Spleen (tissue), 11 donors: ENCODE measurements around the gene ZNF132. TPM values are rescaled to one million over a fixed set of nuclear protein-coding genes. Genes with fewer than 3 reads are reported as not detected.
A peak's percentile ranks its signal among the peaks of the same experiment; 100 is the strongest.
"Not testable (repeated sequence)": the region's sequence is repeated elsewhere in the genome, so short reads cannot be mapped to it uniquely, and the experiment has no call there.

ENCODE experiments used
- DNase-seq: peaks from one replicate; pipeline ENCODE4 v3.0.0-alpha.2; 2020
- H3K27ac ChIP-seq, 8 donors: fragments of 200-600 bp; sonication (generic) in 7 of 8; 1 replicate in 4 of 8; 2 replicates in 4 of 8; pipeline versions ENCODE4 v1.5.0 to v1.8.0; 2016 to 2021; ENCODE audit warnings: inconsistent platforms in 4 of 8, mild to moderate bottlenecking in 4 of 8, moderate library complexity in 1 of 8
- H3K27me3 ChIP-seq, 7 donors: fragments of 200-600 bp; sonication (generic) in 6 of 7; replicated peaks in 1 of 7; 1 replicate in 4 of 7; 2 replicates in 3 of 7; pipeline versions ENCODE4 v1.5.0 to v1.8.0; 2016 to 2021; ENCODE audit warnings: inconsistent platforms in 3 of 7, mild to moderate bottlenecking in 1 of 7
- H3K36me3 ChIP-seq, 6 donors: fragments of 200-600 bp; sonication (generic) in 5 of 6; 1 replicate in 4 of 6; 2 replicates in 2 of 6; pipeline versions ENCODE4 v1.5.0 to v1.8.0; 2016 to 2021; ENCODE audit warnings: inconsistent platforms in 2 of 6
- H3K4me1 ChIP-seq, 6 donors: fragments of 200-600 bp; sonication (generic) in 5 of 6; 1 replicate in 3 of 6; 2 replicates in 3 of 6; pipeline versions ENCODE4 v1.5.0 to v1.8.0; 2016 to 2021; ENCODE audit warnings: inconsistent platforms in 3 of 6
- H3K4me3 ChIP-seq, 8 donors: fragments of 200-600 bp; sonication (generic) in 7 of 8; 1 replicate in 4 of 8; 2 replicates in 4 of 8; pipeline versions ENCODE4 v1.5.0 to v1.8.0; 2016 to 2021; ENCODE audit warnings: inconsistent platforms in 4 of 8, mild to moderate bottlenecking in 4 of 8, moderate library complexity in 2 of 8
- H3K9me3 ChIP-seq, 8 donors: fragments of 200-600 bp; sonication (generic) in 7 of 8; 1 replicate in 4 of 8; 2 replicates in 4 of 8; pipeline versions ENCODE4 v1.5.0 to v1.8.0; 2016 to 2021; ENCODE audit warnings: inconsistent platforms in 4 of 8
- CTCF ChIP-seq, 11 experiments: fragments of 200-600 bp in 7 of 11; fragments of 450-650 bp in 4 of 11; sonication (generic) in 4 of 11; IDR thresholded peaks in 8 of 11; conservative IDR thresholded peaks in 3 of 11; 1 replicate in 7 of 11; 2 replicates in 4 of 11; pipeline versions ENCODE4 v1.4.0 to v1.8.0; 2016 to 2021; ENCODE audit warnings: antibody characterized with exemption in 11 of 11, inconsistent platforms in 4 of 11, mild to moderate bottlenecking in 1 of 11
- POLR2A ChIP-seq, 3 donors: fragments of 450-650 bp; IDR thresholded peaks; one replicate each; pipeline ENCODE4 v1.5.1; 2017; ENCODE audit warnings: antibody characterized with exemption in 3 of 3, mild to moderate bottlenecking in 1 of 3
- POLR2AphosphoS5 ChIP-seq, 3 donors: sonication (generic); formaldehyde crosslinking; IDR thresholded peaks; one replicate each; pipeline ENCODE4 v1.5.1; 2017; ENCODE audit warnings: antibody characterized with exemption in 3 of 3
- WGBS, 5 donors: extraction: QIAGEN DNeasy Blood & Tissue Kit in 3 of 5; methylation state at CpG; one replicate each; pipeline versions ENCODE4 v1.1.5 to v1.1.7; 2013 to 2018; 5-methylcytosine and 5-hydroxymethylcytosine counted together
- intact Hi-C: fragments of 100-400 bp; cut with DNase I; formaldehyde crosslinking; loops from one replicate; pipeline ENCODE4 v1.15.0; 2023; ENCODE audit warnings: low total_unique reads
- polyA plus RNA-seq, 3 donors: library from polyadenylated mRNA; stranded (reverse); fragments of 200-250 nt; gene quantifications; one replicate each; pipeline ENCODE4 v1.2.1, GENCODE V29; 2013
- total RNA-seq, 7 donors: library from RNA; depleted of rRNA in 3 of 7; stranded (reverse); fragments of >200 nt in 3 of 7; fragmentation: NEBNext Ultra II Directional in 4 of 7; extraction: Animal tissue kit (Norgen Biotek cat#: 25700) in 4 of 7; gene quantifications; one replicate each; pipeline versions ENCODE4 v1.1.0 to v1.2.1, GENCODE V29; 2016 to 2021
- donor health status: healthy with polysubstance abuse.
- donor health status: DM: no; HTN: no; CAD: no; lungs with moderate emphysema.
- donor health status: DM: no; HTN: no; CAD: no.
- donor health status: Bipolar disorder and iron deficiency.
- donor health status: healthy.
- donor health status: DM: no; HTN: no; CAD: no.
- donor health status: DM: yes; HTN: yes; CAD: no.

Gene ZNF132
- total and polyA plus RNA-seq, 10 donors: 0.96 to 10.9 (median 5.4) TPM

GRCh38 chr19:58406818-58407657, 32.9 kb downstream of the ZNF132 start:
- intact Hi-C loops: no loop called here

GRCh38 chr19:58403920-58404478, 36.0 kb downstream of the ZNF132 start:
- 53 to 80% (median 77%) methylated on average over 5 of the region's 5 CpGs for WGBS, 5 donors
- intact Hi-C loops: not testable (repeated sequence)

More at GRCh38 chr19:58406818-58407657, 32.9 kb downstream of the ZNF132 start:
- H3K27ac ChIP-seq: peak overlapping the region in 5 of 8 donors; percentile 88 to 94 (median 91)
- H3K9me3 ChIP-seq: no peaks in the 10 kb centered on the region
- peak overlapping the region in 5 of 8 donors; percentile 94 to 100 (median 97) for H3K4me3 ChIP-seq
- TF ChIP-seq POLR2AphosphoS5 (IDR thresholded peaks at IDR 0.05): no peak
- TF ChIP-seq CTCF (IDR thresholded peaks at IDR 0.05 in 8 of 11, conservative IDR thresholded peaks at IDR 0.05 in 3 of 11): no peak
- TF ChIP-seq POLR2A (IDR thresholded peaks at IDR 0.05): no peak
- H3K4me1 ChIP-seq: peaks cover 10 to 36% (median 30%) of the 10 kb centered on the region in 6 donors
- no peaks in the 10 kb centered on the region for H3K27me3 ChIP-seq
- 61 to 83% (median 68%) methylated on average over 9 to 10 of the region's 10 CpGs for WGBS, 5 donors
- no peak for DNase-seq
- H3K36me3 ChIP-seq: no peaks in the 10 kb centered on the region

GRCh38 chr19:58401840-58402421, 38.0 kb downstream of the ZNF132 start:
- peak overlapping the region in 6 of 8 donors; percentile 51 to 83 (median 81) for H3K27ac ChIP-seq
- no peaks in the 10 kb centered on the region for H3K36me3 ChIP-seq
- peak; percentile 76 for DNase-seq
- peaks cover 0 to 21% (median 8%) of the 10 kb centered on the region in 7 donors for H3K27me3 ChIP-seq
- H3K4me1 ChIP-seq: peaks cover 7 to 30% (median 20%) of the 10 kb centered on the region in 6 donors
- 27 to 39% (median 35%) methylated on average over 19 to 23 of the region's 23 CpGs for WGBS, 5 donors
- H3K4me3 ChIP-seq: peak overlapping the region; percentile 42 to 77 (median 58)
- intact Hi-C loops: no loop called here
- TF ChIP-seq POLR2A (IDR thresholded peaks at IDR 0.05) (no peak), CTCF (IDR thresholded peaks at IDR 0.05 in 8 of 11, conservative IDR thresholded peaks at IDR 0.05 in 3 of 11) (no peak), POLR2AphosphoS5 (IDR thresholded peaks at IDR 0.05) (no peak)
- H3K9me3 ChIP-seq: no peaks in the 10 kb centered on the region

More at GRCh38 chr19:58403920-58404478, 36.0 kb downstream of the ZNF132 start:
- not testable (repeated sequence) for H3K4me3 ChIP-seq, H3K36me3 ChIP-seq, H3K9me3 ChIP-seq, DNase-seq, H3K27ac ChIP-seq, H3K27me3 ChIP-seq
- H3K4me1 ChIP-seq: peaks cover 10 to 42% (median 34%) of the 10 kb centered on the region in 6 donors

- peaks cover 0 to 29% (median 15%) of the 10 kb centered on the region in 7 donors for H3K27me3 ChIP-seq
- intact Hi-C loops: no loop called here
- H3K36me3 ChIP-seq: no peaks in the 10 kb centered on the region
- peak overlapping the region; percentile 42 to 77 (median 58) for H3K4me3 ChIP-seq
- peak; percentile 82 to 94 (median 90) for TF ChIP-seq POLR2AphosphoS5 (IDR thresholded peaks at IDR 0.05)
- peak in 1 of 3 donors; percentile 67 for TF ChIP-seq POLR2A (IDR thresholded peaks at IDR 0.05)
- peak in 1 of 11 experiments; percentile 10 for TF ChIP-seq CTCF (IDR thresholded peaks at IDR 0.05 in 8 of 11, conservative IDR thresholded peaks at IDR 0.05 in 3 of 11)
- H3K4me1 ChIP-seq: peaks cover 7 to 32% (median 22%) of the 10 kb centered on the region in 6 donors
- no peaks in the 10 kb centered on the region for H3K9me3 ChIP-seq
- 3 to 4% (median 3%) methylated on average over 63 to 80 of the region's 80 CpGs for WGBS, 5 donors
- DNase-seq: peak; percentile 99
- peak overlapping the region in 7 of 8 donors; percentile 51 to 83 (median 80) for H3K27ac ChIP-seq
Measured at GRCh38 chr19:58400916-58401839, 38.8 kb downstream of the ZNF132 start.
